Left lung (tissue), 10 donors: ENCODE data around the gene VIP. TPM values are rescaled to one million over a fixed set of nuclear protein-coding genes. Genes with fewer than 3 reads are reported as not detected.

Source experiments
- ATAC-seq: fragments of 200-7000 bp; cut with Tn5 transposase; one replicate; pipeline ENCODE4 v1.9.1; 2020; ENCODE audit warnings: moderate library complexity
- DNase-seq, 4 donors: peaks; one replicate each; pipeline ENCODE4 v3.0.0-alpha.2; 2013 to 2020
- H3K27ac ChIP-seq, 2 donors: fragments of 200-600 bp; sonication (generic) in 1 of 2; one replicate each; pipeline versions ENCODE4 v1.5.0 to v1.8.0; 2020 to 2021
- H3K27me3 ChIP-seq, 2 donors: fragments of 200-600 bp; sonication (generic) in 1 of 2; one replicate each; pipeline versions ENCODE4 v1.5.0 to v1.8.0; 2020 to 2021
- H3K36me3 ChIP-seq, 2 donors: fragments of 200-600 bp; sonication (generic) in 1 of 2; one replicate each; pipeline versions ENCODE4 v1.5.0 to v1.8.0; 2020 to 2021
- H3K4me1 ChIP-seq, 2 donors: fragments of 200-600 bp; one replicate each; pipeline ENCODE4 v1.8.0; 2021
- H3K4me3 ChIP-seq, 2 donors: fragments of 200-600 bp; sonication (generic) in 1 of 2; one replicate each; pipeline versions ENCODE4 v1.5.0 to v1.8.0; 2020 to 2021; ENCODE audit warnings: mild to moderate bottlenecking in 1 of 2
- H3K9me3 ChIP-seq, 2 donors: fragments of 200-600 bp; sonication (generic) in 1 of 2; one replicate each; pipeline versions ENCODE4 v1.5.0 to v1.8.0; 2020 to 2021
- intact Hi-C, 2 donors: fragments of 100-400 bp; cut with DNase I; formaldehyde crosslinking; loops; one replicate each; pipeline versions ENCODE4 v1.11.2 to v1.14.2; 2022
- polyA plus RNA-seq, 6 donors: library from polyadenylated mRNA; unstranded; fragments of 120-200 nt; gene quantifications; one replicate each; pipeline ENCODE4 v1.2.1, GENCODE V29; 2013; ENCODE audit not compliant: insufficient read length in 6 of 6
- total RNA-seq, 2 donors: library from RNA; stranded (reverse); fragmentation: NEBNext Ultra II Directional; extraction: Animal tissue kit (Norgen Biotek cat#: 25700); gene quantifications; one replicate each; pipeline ENCODE4 v1.2.1, GENCODE V29; 2021
- TF ChIP-seq, protein P1 (sequence below), 2 donors: fragments of 200-600 bp; sonication (generic) in 1 of 2; IDR thresholded peaks; one replicate each; pipeline versions ENCODE4 v1.5.0 to v1.8.0; 2021; ENCODE audit warnings: antibody characterized with exemption in 2 of 2
- donor health status: DM: no; HTN: yes; CAD: no.
- donor health status: DM: no; HTN: no; CAD: no.

The VIP gene
- total and polyA plus RNA-seq, 8 donors = 0.23 to 3.8 (median 2.9) TPM

- Histone ChIP-seq H3K9me3 (peaks cover 0 to 3% of the 10 kb centered on the region in 2 donors), H3K27ac (no peak overlapping the region), H3K36me3 (no peaks in the 10 kb centered on the region), H3K27me3 (no peaks in the 10 kb centered on the region), H3K4me3 (no peak overlapping the region), H3K4me1 (no peaks in the 10 kb centered on the region)
- TF ChIP-seq, protein P1, sequence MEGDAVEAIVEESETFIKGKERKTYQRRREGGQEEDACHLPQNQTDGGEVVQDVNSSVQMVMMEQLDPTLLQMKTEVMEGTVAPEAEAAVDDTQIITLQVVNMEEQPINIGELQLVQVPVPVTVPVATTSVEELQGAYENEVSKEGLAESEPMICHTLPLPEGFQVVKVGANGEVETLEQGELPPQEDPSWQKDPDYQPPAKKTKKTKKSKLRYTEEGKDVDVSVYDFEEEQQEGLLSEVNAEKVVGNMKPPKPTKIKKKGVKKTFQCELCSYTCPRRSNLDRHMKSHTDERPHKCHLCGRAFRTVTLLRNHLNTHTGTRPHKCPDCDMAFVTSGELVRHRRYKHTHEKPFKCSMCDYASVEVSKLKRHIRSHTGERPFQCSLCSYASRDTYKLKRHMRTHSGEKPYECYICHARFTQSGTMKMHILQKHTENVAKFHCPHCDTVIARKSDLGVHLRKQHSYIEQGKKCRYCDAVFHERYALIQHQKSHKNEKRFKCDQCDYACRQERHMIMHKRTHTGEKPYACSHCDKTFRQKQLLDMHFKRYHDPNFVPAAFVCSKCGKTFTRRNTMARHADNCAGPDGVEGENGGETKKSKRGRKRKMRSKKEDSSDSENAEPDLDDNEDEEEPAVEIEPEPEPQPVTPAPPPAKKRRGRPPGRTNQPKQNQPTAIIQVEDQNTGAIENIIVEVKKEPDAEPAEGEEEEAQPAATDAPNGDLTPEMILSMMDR (IDR thresholded peaks at IDR 0.05) = no peak
- intact Hi-C loops = no loop called here
- no peak for DNase-seq
- no peak for ATAC-seq
Measured at GRCh38 chr6:152804150-152804549, 53.6 kb downstream of the VIP start.

Other genes starting within 250 kb of the VIP start
- gene SYNE1, start 113.4 kb upstream of the VIP start, total RNA-seq = 100 to 1,000 TPM; 171 to 201 TPM
- 100 to 1,000 TPM in 4 of 6 donors, 10 to 100 TPM in 2; 79.1 to 108 (median 103) TPM for gene SYNE1, start 113.4 kb upstream of the VIP start, polyA plus RNA-seq
- gene MYCT1, start 52.9 kb upstream of the VIP start, total RNA-seq = 10 to 100 TPM; 10.3 to 18.4 TPM
- 10 to 100 TPM; 31.9 to 40.7 (median 33.9) TPM for gene MYCT1, start 52.9 kb upstream of the VIP start, polyA plus RNA-seq
- gene FBXO5, start 232.2 kb downstream of the VIP start, total RNA-seq = 1 to 10 TPM; 6.4 to 6.6 TPM
- gene FBXO5, start 232.2 kb downstream of the VIP start, polyA plus RNA-seq = 10 to 100 TPM; 22.9 to 38.2 (median 26.9) TPM